HCT116 (cell line): ENCODE results near the gene SIRT7. TPM values are rescaled to one million over a fixed set of nuclear protein-coding genes. Genes with fewer than 3 reads are reported as not detected.

ENCODE experiments used
- ATAC-seq: fragments of 200-7000 bp; cut with Tn5 transposase; 2 replicates; pipeline ENCODE4 v1.9.1; 2020; ENCODE audit warnings: mild to moderate bottlenecking, moderate library complexity
- BruUV-seq: library from RNA; stranded (reverse); fragments of 400-500 nt; replicated peaks from 2 replicates; lab custom pipeline; 2021; lab: Mats Ljungman, UMichigan
- CTCF ChIA-PET: fragments of 300-600 bp; sonication (Branson Sonifier 250); formaldehyde crosslinking; loops from one replicate; lab custom pipeline; 2021; ENCODE audit warnings: antibody characterized with exemption; lab: Charles Lee
- POLR2A ChIA-PET: fragments of 300-600, 350-600 bp; sonication (Branson Sonifier 250); formaldehyde crosslinking; loops from one replicate; lab custom pipeline; 2021; ENCODE audit warnings: antibody characterized with exemption; lab: Charles Lee
- RAD21 ChIA-PET, 2 experiments: fragments of 300-600 bp; sonication (Branson Sonifier 250); formaldehyde crosslinking; loops; one replicate each; lab custom pipeline; 2023; ENCODE audit warnings: low total read pairs in 2 of 2; ENCODE audit not compliant: uncharacterized antibody in 2 of 2, unreplicated experiment in 2 of 2, low non-redundant PET in 1 of 2; lab: Charles Lee
- DNase-seq: peaks from one replicate; pipeline ENCODE4 v3.0.0-alpha.2; 2010; ENCODE audit warnings: low read depth, low spot score
- H2AFZ ChIP-seq: fragments of 200-600 bp; shearing (Covaris generic), sonication (generic); 2 replicates; pipeline ENCODE4 v1.6.1; 2017; ENCODE audit warnings: low read depth, mixed run types, mixed read lengths, antibody characterized with exemption, low read length; ENCODE audit not compliant: poor library complexity, severe bottlenecking
- H3K27ac ChIP-seq: 2 replicates; pipeline ENCODE4 v1.5.1; 2012; ENCODE audit warnings: low read depth, low read length
- H3K27me3 ChIP-seq: fragments of 200-600 bp; sonication (generic); 2 replicates; pipeline ENCODE4 v1.6.1; 2016; ENCODE audit warnings: mixed run types, low read length, mixed read lengths; ENCODE audit not compliant: insufficient read depth
- H3K36me3 ChIP-seq, 2 experiments: fragments of 200-500 bp in 1 of 2; fragments of 200-600 bp in 1 of 2; sonication (Bioruptor generic) in 1 of 2; sonication (generic) in 1 of 2; 2 replicates each; pipeline versions ENCODE4 v1.5.1 to v1.6.1; 2014 to 2016; ENCODE audit warnings: low read length in 2 of 2, inconsistent platforms in 1 of 2, mixed read lengths in 1 of 2, mixed run types in 1 of 2; ENCODE audit not compliant: insufficient read depth in 2 of 2, control insufficient read depth in 1 of 2
- H3K4me1 ChIP-seq, 2 experiments: fragments of 200-600 bp in 1 of 2; sonication (generic) in 1 of 2; 2 replicates each; pipeline versions ENCODE4 v1.5.1 to v1.6.1; 2012 to 2017; ENCODE audit warnings: low read length in 2 of 2, inconsistent platforms in 1 of 2, mild to moderate bottlenecking in 1 of 2, mixed read lengths in 1 of 2, mixed run types in 1 of 2, moderate library complexity in 1 of 2; ENCODE audit not compliant: insufficient read depth in 2 of 2, control insufficient read depth in 1 of 2
- H3K4me2 ChIP-seq: fragments of 200-600 bp; sonication (generic); 2 replicates; pipeline ENCODE4 v1.6.1; 2017; ENCODE audit warnings: mixed run types, low read length, mixed read lengths
- H3K4me3 ChIP-seq, 2 experiments: fragments of 200-600 bp in 1 of 2; sonication (generic) in 1 of 2; replicated peaks in 1 of 2; 2 replicates each; pipeline ENCODE4 v1.5.1; 2011 to 2016; ENCODE audit warnings: low read length in 2 of 2, control low read depth in 1 of 2, low read depth in 1 of 2, mild to moderate bottlenecking in 1 of 2, mixed read lengths in 1 of 2, mixed run types in 1 of 2
- H3K79me2 ChIP-seq: fragments of 200-600 bp; sonication (generic); 2 replicates; pipeline ENCODE4 v1.6.1; 2017; ENCODE audit warnings: mild to moderate bottlenecking, mixed run types, low read length, moderate library complexity, mixed read lengths; ENCODE audit not compliant: insufficient read depth
- H3K9ac ChIP-seq: fragments of 200-600 bp; sonication (generic); 2 replicates; pipeline ENCODE4 v1.6.1; 2016; ENCODE audit warnings: low read length, mixed read lengths
- H3K9me2 ChIP-seq: fragments of 200-600 bp; sonication (generic), shearing (Covaris generic); 2 replicates; pipeline ENCODE4 v1.6.1; 2017; ENCODE audit warnings: mixed run types, mild to moderate bottlenecking, moderate library complexity; ENCODE audit not compliant: insufficient read depth
- H3K9me3 ChIP-seq, 2 experiments: fragments of 200-500 bp in 1 of 2; fragments of 200-600 bp in 1 of 2; sonication (Bioruptor generic) in 1 of 2; sonication (generic) in 1 of 2; 2 replicates each; pipeline ENCODE4 v1.6.1; 2014 to 2017; ENCODE audit warnings: low read length in 2 of 2, mixed read lengths in 2 of 2, inconsistent platforms in 1 of 2, low read depth in 1 of 2, mild to moderate bottlenecking in 1 of 2, mixed run types in 1 of 2, moderate library complexity in 1 of 2; ENCODE audit not compliant: control insufficient read depth in 1 of 2, insufficient read depth in 1 of 2
- H4K20me1 ChIP-seq: fragments of 200-600 bp; sonication (generic), shearing (Covaris generic); 2 replicates; pipeline ENCODE4 v1.6.1; 2017; ENCODE audit warnings: mixed run types, mild to moderate bottlenecking, moderate library complexity; ENCODE audit not compliant: insufficient read depth
- ATF3 ChIP-seq: IDR thresholded peaks from 2 replicates; pipeline ENCODE4 v1.6.1; 2012
- CBX3 ChIP-seq: IDR thresholded peaks from 2 replicates; pipeline ENCODE4 v1.6.1; 2012; ENCODE audit warnings: low read depth
- CEBPB ChIP-seq: IDR thresholded peaks from 2 replicates; pipeline ENCODE4 v1.6.1; 2012; ENCODE audit warnings: low read depth
- CTCF ChIP-seq, 3 experiments: fragments of 200-600 bp in 1 of 3; sonication (generic) in 1 of 3; IDR thresholded peaks in 2 of 3; conservative IDR thresholded peaks in 1 of 3; 2 replicates each; pipeline ENCODE4 v1.5.1; 2012 to 2017; ENCODE audit warnings: low read depth in 2 of 3, low read length in 2 of 3, antibody characterized with exemption in 1 of 3, borderline replicate concordance in 1 of 3, control low read depth in 1 of 3, mild to moderate bottlenecking in 1 of 3, mixed read lengths in 1 of 3, mixed run types in 1 of 3, moderate library complexity in 1 of 3; ENCODE audit not compliant: insufficient read depth in 1 of 3
- EGR1 ChIP-seq: IDR thresholded peaks from 2 replicates; pipeline ENCODE4 v1.6.1; 2012; ENCODE audit warnings: low read depth
- FOSL1 ChIP-seq: IDR thresholded peaks from 2 replicates; pipeline ENCODE4 v1.6.1; 2012; ENCODE audit warnings: low read depth
- JUND ChIP-seq: IDR thresholded peaks from 2 replicates; pipeline ENCODE4 v1.6.1; 2012
- POLR2AphosphoS5 ChIP-seq: IDR thresholded peaks from 2 replicates; pipeline ENCODE4 v1.6.1; 2011; ENCODE audit warnings: mild to moderate bottlenecking, low read depth, low read length, moderate library complexity
- RAD21 ChIP-seq: IDR thresholded peaks from 2 replicates; pipeline ENCODE4 v1.6.1; 2012; ENCODE audit warnings: low read depth, mild to moderate bottlenecking
- REST ChIP-seq: IDR thresholded peaks from 2 replicates; pipeline ENCODE4 v1.6.1; 2012; ENCODE audit warnings: low read depth
- SRF ChIP-seq: IDR thresholded peaks from 2 replicates; pipeline ENCODE4 v1.6.1; 2012; ENCODE audit warnings: low read depth
- TCF7L2 ChIP-seq: IDR thresholded peaks from 2 replicates; pipeline ENCODE4 v1.7.0; 2011; ENCODE audit warnings: borderline replicate concordance, inconsistent platforms; ENCODE audit not compliant: insufficient read depth, insufficient read length; ENCODE audit errors: extremely low read depth
- YY1 ChIP-seq: IDR thresholded peaks from 2 replicates; pipeline ENCODE4 v1.6.1; 2011; ENCODE audit warnings: low read length, low read depth, moderate library complexity, mild to moderate bottlenecking; ENCODE audit not compliant: insufficient replicate concordance; ENCODE audit errors: extremely low read depth
- ZBTB33 ChIP-seq: IDR thresholded peaks from 2 replicates; pipeline ENCODE4 v1.6.1; 2011; ENCODE audit warnings: mild to moderate bottlenecking, low read length, moderate library complexity; ENCODE audit not compliant: insufficient replicate concordance; ENCODE audit errors: extremely low read depth
- ZFX ChIP-seq: fragments of 450-650 bp; IDR thresholded peaks from 2 replicates; pipeline ENCODE4 v1.6.1; 2017
- ZNF274 ChIP-seq: fragments of 200-500 bp; sonication (Bioruptor generic); IDR thresholded peaks from 2 replicates; pipeline ENCODE4 v1.6.1; 2014; ENCODE audit warnings: mild to moderate bottlenecking, low read depth, low read length, inconsistent platforms
- intact Hi-C: fragments of 100-400 bp; cut with micrococcal nuclease; formaldehyde crosslinking; loops from 2 replicates; pipeline ENCODE4 v1.10.0; 2022
- total RNA-seq: library from RNA; stranded (reverse); gene quantifications from one replicate; pipeline ENCODE4 v1.2.1, GENCODE V29; 2021; ENCODE audit not compliant: unreplicated experiment

SIRT7 gene
- total RNA-seq, 1 experiment from 2014 or later: 62.6 TPM

GRCh38 chr17:81870131-81870980 is 47.6 kb downstream of the SIRT7 start:
- peak overlapping the region; percentile 99 for H3K9ac ChIP-seq
- H3K27ac ChIP-seq: peak overlapping the region; percentile 99
- BruUV-seq: no TSS peak
- peak overlapping the region; percentile 86 for H3K4me2 ChIP-seq
- intact Hi-C loops: loop anchor here (5.0 kb wide), 1 partner anchor 57 kb away; the partner anchor contains the start of gene MAFG
- H4K20me1 ChIP-seq: peaks cover 2% of the 10 kb centered on the region; the same call in 1 of the 2 replicates
- TF ChIP-seq POLR2AphosphoS5: peak; percentile 5; the same call in 1 of the 2 replicates
- TF ChIP-seq JUND: no peak
- no peak for TF ChIP-seq CBX3
- TF ChIP-seq ZNF274: no peak
- TF ChIP-seq ATF3: no peak
- TF ChIP-seq ZBTB33: no peak
- no peak for TF ChIP-seq CEBPB
- TF ChIP-seq CTCF (IDR thresholded peaks at IDR 0.05 in 2 of 3, conservative IDR thresholded peaks at IDR 0.05 in 1 of 3; ENCODE audit: borderline replicate concordance in 1 of 3, insufficient read depth in 1 of 3, low read depth in 2 of 3, low read length in 2 of 3): no peak
- TF ChIP-seq FOSL1: no peak
- no peak for TF ChIP-seq YY1
- no peak for TF ChIP-seq TCF7L2
- no peak for TF ChIP-seq RAD21
- no peak for TF ChIP-seq REST
- TF ChIP-seq ZFX: peak; percentile 95
- TF ChIP-seq SRF: no peak
- TF ChIP-seq EGR1: no peak
- ChIA-PET POLR2A (interaction anchor here (0.5 to 1.6 kb wide), 5 partner anchors 10 to 290 kb away, joined by 3 to 5 read pairs (median 4); partner anchors contain the start of genes ANAPC11 and P4HB), RAD21 (interaction anchor here in 1 of 2 experiments (0.8 kb wide), 1 partner anchor 40 kb away, joined by 3 read pairs; no protein-coding TSS in a partner anchor), CTCF (interaction anchor here (1.0 to 2.7 kb wide), 6 partner anchors 9 to 151 kb away, joined by 3 to 27 read pairs (median 4); partner anchors contain the start of genes CENPX and LRRC45)
- DNase-seq: no peak
- H3K9me3 ChIP-seq: no peaks in the 10 kb centered on the region
- peaks cover 43% of the 10 kb centered on the region for H3K79me2 ChIP-seq
- H3K4me1 ChIP-seq: peaks cover 38 to 79% of the 10 kb centered on the region in 2 experiments
- H2AFZ ChIP-seq: no peak overlapping the region
- H3K4me3 ChIP-seq: peak overlapping the region; percentile 71 to 95
- H3K36me3 ChIP-seq: peaks cover 7 to 17% of the 10 kb centered on the region in 2 experiments; a peak in 3 of 4 replicates
- peak; percentile 0; the same call in 1 of the 2 replicates for ATAC-seq
- H3K9me2 ChIP-seq: no peaks in the 10 kb centered on the region
- H3K27me3 ChIP-seq: no peaks in the 10 kb centered on the region
